WTC11 (cell line): ENCODE results near the gene SERF2. TPM values are rescaled to one million over a fixed set of nuclear protein-coding genes. Genes with fewer than 3 reads are reported as not detected.
"Not testable (repeated sequence)": the region's sequence is repeated elsewhere in the genome, so short reads cannot be mapped to it uniquely, and the experiment has no call there.

Experiments
- ATAC-seq: fragments of 200-7000 bp; cut with Tn5 transposase; 2 replicates; pipeline ENCODE4 v1.10.0; 2021; ENCODE audit warnings: mild to moderate bottlenecking, moderate library complexity
- CTCF ChIA-PET: fragments of 300-600 bp; sonication (Branson Sonifier 250); formaldehyde crosslinking; loops from one replicate; lab custom pipeline; 2021; ENCODE audit warnings: antibody characterized with exemption; lab: Charles Lee
- POLR2A ChIA-PET: fragments of 350-600 bp; sonication (Branson Sonifier 250); formaldehyde crosslinking; loops from one replicate; lab custom pipeline; 2021; ENCODE audit warnings: antibody characterized with exemption; lab: Charles Lee
- DNase-seq: peaks from one replicate; pipeline ENCODE4 v3.0.0; 2021; ENCODE audit warnings: low spot score
- H3K27ac Mint-ChIP-seq: 2 replicates; pipeline ENCODE4 v1.8.0; 2021; ENCODE audit warnings: mixed read lengths
- H3K27me3 Mint-ChIP-seq: 2 replicates; pipeline ENCODE4 v1.8.0; 2021; ENCODE audit warnings: low read depth, mild to moderate bottlenecking, moderate library complexity, mixed read lengths
- H3K36me3 Mint-ChIP-seq: 2 replicates; pipeline ENCODE4 v1.8.0; 2021; ENCODE audit warnings: mixed read lengths
- H3K4me1 Mint-ChIP-seq: 2 replicates; pipeline ENCODE4 v1.8.0; 2022; ENCODE audit warnings: mixed read lengths
- H3K4me3 Mint-ChIP-seq: 2 replicates; pipeline ENCODE4 v1.8.0; 2021; ENCODE audit warnings: mild to moderate bottlenecking, moderate library complexity, mixed read lengths
- H3K9me3 Mint-ChIP-seq: 2 replicates; pipeline ENCODE4 v1.8.0; 2021; ENCODE audit warnings: mixed read lengths
- CREB1 ChIP-seq: sonication (generic); formaldehyde crosslinking; IDR thresholded peaks from 2 replicates; pipeline ENCODE4 v1.8.0; 2023; ENCODE audit warnings: mild to moderate bottlenecking, missing genetic modification reagents
- microRNA-seq: library from miRNA; unstranded; fragments of <30 nt; microRNA quantifications from one replicate; pipeline ENCODE4 v1.2.0, GENCODE V29; 2022; ENCODE audit warnings: borderline number of aligned reads
- total RNA-seq: library from RNA; stranded (reverse); gene quantifications from 3 replicates; pipeline ENCODE4 v1.2.3, GENCODE V29; 2021

Gene SERF2
- total RNA-seq, 1 experiment from 2014 or later, result 694 TPM

GRCh38 chr15:43831519-43832052 is 39.5 kb downstream of the SERF2 start:
- CTCF ChIA-PET, result interaction anchor here (0.6 to 1.6 kb wide), 2 partner anchors 55 to 410 kb away, joined by 3 to 4 read pairs; partner anchors contain the start of gene ELL3
- ATAC-seq, H3K27ac Mint-ChIP-seq, H3K9me3 Mint-ChIP-seq, H3K4me3 Mint-ChIP-seq, H3K27me3 Mint-ChIP-seq, POLR2A ChIA-PET, DNase-seq, H3K4me1 Mint-ChIP-seq: not testable (repeated sequence)
- H3K36me3 Mint-ChIP-seq, result peaks cover 26% of the 10 kb centered on the region

DNA sequence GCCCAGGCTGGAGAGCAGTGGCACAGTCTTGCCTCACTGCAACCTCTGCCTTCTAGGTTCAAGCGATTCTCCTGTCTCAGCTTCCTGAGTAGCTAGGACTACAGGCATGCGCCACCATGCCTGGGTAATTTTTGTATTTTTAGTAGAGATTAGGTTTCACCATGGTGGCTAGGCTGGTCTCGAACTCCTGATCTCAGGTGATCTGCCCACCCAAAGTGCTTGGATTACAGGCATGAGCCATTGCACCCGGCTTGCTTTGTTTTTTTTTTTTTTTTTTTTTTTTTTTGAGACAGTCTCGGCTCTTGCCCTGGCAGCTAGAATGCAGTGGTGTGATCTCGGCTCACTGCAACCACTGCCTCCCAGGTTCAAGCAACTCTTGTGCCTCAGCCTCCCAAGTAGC is 40.4 kb downstream of the SERF2 start:
- ATAC-seq, DNase-seq, H3K9me3 Mint-ChIP-seq, H3K4me1 Mint-ChIP-seq, CTCF ChIA-PET, POLR2A ChIA-PET, H3K27ac Mint-ChIP-seq, H3K4me3 Mint-ChIP-seq, H3K27me3 Mint-ChIP-seq: not testable (repeated sequence)
- H3K36me3 Mint-ChIP-seq, result peaks cover 29% of the 10 kb centered on the region

- Mint-ChIP-seq H3K4me1 (no peaks in the 10 kb centered on the region), H3K27me3 (no peaks in the 10 kb centered on the region), H3K27ac (no peak overlapping the region), H3K36me3 (peaks cover 24% of the 10 kb centered on the region), H3K4me3 (no peak overlapping the region), H3K9me3 (no peaks in the 10 kb centered on the region)
- ATAC-seq (no peak), DNase-seq (no peak)
- no peak for TF ChIP-seq CREB1 (CRISPR knock-in tag)
- POLR2A ChIA-PET, result no interaction called here
- CTCF ChIA-PET, result no interaction called here
These were observed 53.3 kb downstream of the SERF2 start for GRCh38 chr15:43845421-43845820.

Small RNA genes lying within 50 kb of the gene (microRNA-seq; reads per million reads assigned to microRNA genes)
- gene MIR1282, result not detected

Other genes with a start within 250 kb of the SERF2 start
- gene PPIP5K1, start 202.1 kb upstream of the SERF2 start, total RNA-seq, result 34.4 to 41.7 TPM (median 41.3 TPM) in 3 replicates
- gene CKMT1B, start 198.3 kb upstream of the SERF2 start, total RNA-seq, result 35.4 to 41.5 TPM (median 37.3 TPM) in 3 replicates
- gene STRC, start 173.5 kb upstream of the SERF2 start, total RNA-seq, result 1.1 to 1.7 TPM (median 1.1 TPM) in 3 replicates
- gene CATSPER2, start 143.5 kb upstream of the SERF2 start, total RNA-seq, result 2.5 to 3.2 TPM (median 2.5 TPM) in 3 replicates
- gene CKMT1A, start 98.5 kb upstream of the SERF2 start, total RNA-seq, result 34.4 to 37.4 TPM (median 36.4 TPM) in 3 replicates
- 604 to 630 TPM (median 614 TPM) in 3 replicates for gene PDIA3, start 45.9 kb upstream of the SERF2 start, total RNA-seq
- gene ELL3, start 15.4 kb upstream of the SERF2 start, total RNA-seq, result 8.1 to 9.0 TPM (median 8.8 TPM) in 3 replicates
- 0.09 to 0.16 TPM in 2 of 3 replicates, not detected in the other for gene SERINC4, start 7.9 kb downstream of the SERF2 start, total RNA-seq
- 17.3 to 22.0 TPM (median 19.9 TPM) in 3 replicates for gene HYPK, start 8.3 kb downstream of the SERF2 start, total RNA-seq
- 32.4 to 36.0 TPM (median 34.6 TPM) in 3 replicates for gene MFAP1, start 32.4 kb downstream of the SERF2 start, total RNA-seq
- gene WDR76, start 34.7 kb downstream of the SERF2 start, total RNA-seq, result 13.4 to 16.2 TPM (median 16.0 TPM) in 3 replicates